HL-60 (cell line): Measurements from ENCODE around the gene TOR1AIP1.

Experiments
- DNase-seq, 2 experiments: peaks; one replicate each; pipeline ENCODE4 v3.0.0-alpha.2; 2010 to 2020; ENCODE audit warnings: low read depth in 1 of 2, low spot score in 1 of 2
- H3K27ac ChIP-seq: fragments of 250-450 bp; sonication (Bioruptor Pico); replicated peaks from 2 replicates; pipeline ENCODE4 v1.5.1; 2020; ENCODE audit warnings: mild to moderate bottlenecking, moderate library complexity
- H3K27me3 ChIP-seq: fragments of 250-450 bp; sonication (Bioruptor Pico); 2 replicates; pipeline ENCODE4 v1.5.1; 2021; ENCODE audit warnings: mild to moderate bottlenecking, moderate library complexity; ENCODE audit not compliant: insufficient read depth, poor library complexity, severe bottlenecking
- H3K4me3 ChIP-seq: replicated peaks from 2 replicates; pipeline ENCODE4 v1.5.1; 2011; ENCODE audit warnings: mild to moderate bottlenecking, control low read depth, low read length; ENCODE audit not compliant: insufficient read depth
- CTCF ChIP-seq: IDR thresholded peaks from one replicate; pipeline ENCODE4 v1.5.1; 2011; ENCODE audit warnings: low read length, control low read depth, inconsistent platforms; ENCODE audit not compliant: insufficient read depth
- GABPA ChIP-seq: IDR thresholded peaks from 2 replicates; pipeline ENCODE4 v1.6.1; 2012; ENCODE audit warnings: low read depth
- POLR2AphosphoS5 ChIP-seq: IDR thresholded peaks from 2 replicates; pipeline ENCODE4 v1.6.1; 2012; ENCODE audit warnings: low read depth
- SPI1 ChIP-seq: IDR thresholded peaks from 2 replicates; pipeline ENCODE4 v1.6.1; 2012; ENCODE audit warnings: low read depth, mild to moderate bottlenecking, borderline replicate concordance
- TF ChIP-seq, protein P1 (sequence below): IDR thresholded peaks from 2 replicates; pipeline ENCODE4 v1.6.1; 2012; ENCODE audit warnings: low read depth; ENCODE audit not compliant: insufficient replicate concordance

The TOR1AIP1 gene

GRCh38 chr1:179941454-179941853 lies 59.4 kb downstream of the TOR1AIP1 start:
- no peak for DNase-seq
- no peaks in the 10 kb centered on the region for H3K27me3 ChIP-seq
- TF ChIP-seq POLR2AphosphoS5 (no peak), SPI1 (no peak), GABPA (no peak), CTCF (no peak)
- TF ChIP-seq, protein P1, sequence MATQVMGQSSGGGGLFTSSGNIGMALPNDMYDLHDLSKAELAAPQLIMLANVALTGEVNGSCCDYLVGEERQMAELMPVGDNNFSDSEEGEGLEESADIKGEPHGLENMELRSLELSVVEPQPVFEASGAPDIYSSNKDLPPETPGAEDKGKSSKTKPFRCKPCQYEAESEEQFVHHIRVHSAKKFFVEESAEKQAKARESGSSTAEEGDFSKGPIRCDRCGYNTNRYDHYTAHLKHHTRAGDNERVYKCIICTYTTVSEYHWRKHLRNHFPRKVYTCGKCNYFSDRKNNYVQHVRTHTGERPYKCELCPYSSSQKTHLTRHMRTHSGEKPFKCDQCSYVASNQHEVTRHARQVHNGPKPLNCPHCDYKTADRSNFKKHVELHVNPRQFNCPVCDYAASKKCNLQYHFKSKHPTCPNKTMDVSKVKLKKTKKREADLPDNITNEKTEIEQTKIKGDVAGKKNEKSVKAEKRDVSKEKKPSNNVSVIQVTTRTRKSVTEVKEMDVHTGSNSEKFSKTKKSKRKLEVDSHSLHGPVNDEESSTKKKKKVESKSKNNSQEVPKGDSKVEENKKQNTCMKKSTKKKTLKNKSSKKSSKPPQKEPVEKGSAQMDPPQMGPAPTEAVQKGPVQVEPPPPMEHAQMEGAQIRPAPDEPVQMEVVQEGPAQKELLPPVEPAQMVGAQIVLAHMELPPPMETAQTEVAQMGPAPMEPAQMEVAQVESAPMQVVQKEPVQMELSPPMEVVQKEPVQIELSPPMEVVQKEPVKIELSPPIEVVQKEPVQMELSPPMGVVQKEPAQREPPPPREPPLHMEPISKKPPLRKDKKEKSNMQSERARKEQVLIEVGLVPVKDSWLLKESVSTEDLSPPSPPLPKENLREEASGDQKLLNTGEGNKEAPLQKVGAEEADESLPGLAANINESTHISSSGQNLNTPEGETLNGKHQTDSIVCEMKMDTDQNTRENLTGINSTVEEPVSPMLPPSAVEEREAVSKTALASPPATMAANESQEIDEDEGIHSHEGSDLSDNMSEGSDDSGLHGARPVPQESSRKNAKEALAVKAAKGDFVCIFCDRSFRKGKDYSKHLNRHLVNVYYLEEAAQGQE: no peak

GRCh38 chr1:179950651-179951050 lies 68.6 kb downstream of the TOR1AIP1 start:
- Histone ChIP-seq H3K27ac (no peak overlapping the region), H3K27me3 (no peaks in the 10 kb centered on the region), H3K4me3 (no peak overlapping the region)
- DNase-seq: no peak
- TF ChIP-seq CTCF (no peak), POLR2AphosphoS5 (no peak), SPI1 (no peak), GABPA (no peak)
- TF ChIP-seq, protein P1: no peak

More at GRCh38 chr1:179941454-179941853, 59.4 kb downstream of the TOR1AIP1 start:
- Histone ChIP-seq H3K4me3 (no peak overlapping the region), H3K27ac (no peak overlapping the region)

DNA sequence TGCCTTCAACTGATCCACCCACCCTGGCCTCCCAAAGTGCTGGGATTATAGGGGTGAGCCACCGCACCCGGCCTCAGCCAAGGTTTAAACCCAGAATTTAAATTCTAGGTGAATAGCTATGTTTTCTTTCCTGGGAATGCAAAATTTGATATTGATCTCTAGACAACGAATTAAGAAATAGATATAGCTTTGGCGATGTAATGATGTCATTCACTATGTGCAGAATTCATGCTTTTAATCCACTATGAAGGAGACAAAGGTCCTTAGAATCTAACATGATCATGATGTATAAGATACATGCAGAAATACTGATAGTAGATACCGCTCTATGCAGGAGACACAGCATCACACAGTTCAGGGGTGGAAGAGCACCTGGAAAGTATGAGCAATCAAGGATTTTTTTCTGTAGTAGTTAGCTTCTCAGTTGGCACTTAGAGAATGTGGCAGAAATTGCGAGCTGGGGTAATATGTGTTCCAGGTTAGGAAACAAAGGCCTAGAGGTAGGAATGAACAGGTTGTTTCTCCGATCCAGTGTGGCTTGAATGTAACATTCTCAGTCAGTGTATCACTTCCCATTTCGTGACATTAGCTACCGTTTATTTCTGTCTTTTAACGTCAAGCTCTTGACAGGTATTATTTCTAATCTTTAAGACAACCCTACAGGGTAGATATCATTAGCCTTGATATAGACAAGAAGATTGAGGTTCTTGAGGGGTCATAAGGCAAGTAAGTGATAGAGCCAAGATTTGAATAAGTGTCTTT lies 69.5 kb downstream of the TOR1AIP1 start:
- Histone ChIP-seq H3K27me3 (no peaks in the 10 kb centered on the region), H3K4me3 (no peak overlapping the region), H3K27ac (peak overlapping the region; percentile 94)
- TF ChIP-seq, protein P1: no peak
- TF ChIP-seq CTCF (no peak), SPI1 (peak; percentile 68; the same call in 1 of the 2 replicates), POLR2AphosphoS5 (no peak), GABPA (no peak)
- DNase-seq: peak; percentile 18 to 23
